Osteoblast (primary cell): ENCODE data around the gene PSD2. TPM values are rescaled to one million over a fixed set of nuclear protein-coding genes. Genes with fewer than 3 reads are reported as not detected.
A peak's percentile ranks its signal among the peaks of the same experiment; 100 is the strongest.

Experiments
- DNase-seq: peaks from one replicate; pipeline ENCODE4 v3.0.0; 2011; ENCODE audit warnings: low spot score, mixed read lengths; ENCODE audit not compliant: insufficient read length; ENCODE audit errors: missing footprints
- H2AFZ ChIP-seq: 2 replicates; pipeline ENCODE4 v1.6.0; 2011; ENCODE audit warnings: mild to moderate bottlenecking, low read length
- H3K27ac ChIP-seq: 2 replicates; pipeline ENCODE4 v1.5.1; 2011; ENCODE audit warnings: mild to moderate bottlenecking, low read depth, low read length, moderate library complexity
- H3K27me3 ChIP-seq: 2 replicates; pipeline ENCODE4 v1.6.0; 2012; ENCODE audit warnings: mild to moderate bottlenecking, control low read depth, inconsistent platforms, low read length, moderate library complexity; ENCODE audit not compliant: insufficient read depth
- H3K36me3 ChIP-seq: 2 replicates; pipeline ENCODE4 v1.5.1; 2011; ENCODE audit warnings: mild to moderate bottlenecking, low read length, control low read depth, moderate library complexity; ENCODE audit not compliant: insufficient read depth
- H3K4me1 ChIP-seq: 2 replicates; pipeline ENCODE4 v1.5.1; 2011; ENCODE audit warnings: mild to moderate bottlenecking, low read length, control low read depth, moderate library complexity; ENCODE audit not compliant: insufficient read depth
- H3K4me2 ChIP-seq: 2 replicates; pipeline ENCODE4 v1.6.0; 2011; ENCODE audit warnings: mild to moderate bottlenecking, low read length; ENCODE audit not compliant: insufficient read depth
- H3K4me3 ChIP-seq: fragments of 200-600 bp; sonication (generic); 3 replicates; pipeline ENCODE4 v1.5.1; 2012; ENCODE audit warnings: mild to moderate bottlenecking, low read length, inconsistent platforms; ENCODE audit not compliant: insufficient read depth
- H3K79me2 ChIP-seq: 2 replicates; pipeline ENCODE4 v1.6.0; 2012; ENCODE audit warnings: mild to moderate bottlenecking, low read length, control low read depth, inconsistent platforms; ENCODE audit not compliant: insufficient read depth
- H3K9me3 ChIP-seq: 2 replicates; pipeline ENCODE4 v1.5.1; 2011; ENCODE audit warnings: low read depth, low read length, control low read depth
- H4K20me1 ChIP-seq: 2 replicates; pipeline ENCODE4 v1.6.0; 2012; ENCODE audit warnings: mild to moderate bottlenecking, low read length, control low read depth; ENCODE audit not compliant: insufficient read depth
- CTCF ChIP-seq: IDR thresholded peaks from 2 replicates; pipeline ENCODE4 v1.5.1; 2011; ENCODE audit warnings: mild to moderate bottlenecking, low read depth, low read length, moderate library complexity; ENCODE audit errors: extremely low read depth
- total RNA-seq: library from RNA; depleted of rRNA; stranded (reverse); fragments of >200 nt; gene quantifications from 2 replicates; pipeline ENCODE4 v1.2.3, GENCODE V29; 2012

The PSD2 gene
- total RNA-seq, 1 donor = 0.36 TPM

- no peak overlapping the region for H3K4me2 ChIP-seq
- TF ChIP-seq CTCF = peak; percentile 9
- H4K20me1 ChIP-seq = no peaks in the 10 kb centered on the region
- no peak overlapping the region for H3K27ac ChIP-seq
- H3K27me3 ChIP-seq = peaks cover 33% of the 10 kb centered on the region
- H3K4me3 ChIP-seq = no peak overlapping the region
- H2AFZ ChIP-seq = no peak overlapping the region
- H3K9me3 ChIP-seq = no peaks in the 10 kb centered on the region
- no peak for DNase-seq
- H3K36me3 ChIP-seq = no peaks in the 10 kb centered on the region
- no peaks in the 10 kb centered on the region for H3K79me2 ChIP-seq
- H3K4me1 ChIP-seq = no peaks in the 10 kb centered on the region
Measured at GRCh38 chr5:139841549-139841948, 45.9 kb downstream of the PSD2 start.

- TF ChIP-seq CTCF = no peak
- Histone ChIP-seq H3K36me3 (no peaks in the 10 kb centered on the region), H2AFZ (no peak overlapping the region)
Measured at GRCh38 chr5:139842321-139842720, 46.7 kb downstream of the PSD2 start.

GRCh38 chr5:139843991-139844390 lies 48.4 kb downstream of the PSD2 start:
- TF ChIP-seq CTCF = no peak
- peak; percentile 41 for DNase-seq
- H3K36me3 ChIP-seq = no peaks in the 10 kb centered on the region
- no peaks in the 10 kb centered on the region for H3K79me2 ChIP-seq
- no peaks in the 10 kb centered on the region for H3K9me3 ChIP-seq
- peaks cover 46% of the 10 kb centered on the region for H3K27me3 ChIP-seq
- H3K4me3 ChIP-seq = no peak overlapping the region
- no peak overlapping the region for H3K27ac ChIP-seq
- H4K20me1 ChIP-seq = no peaks in the 10 kb centered on the region
- no peak overlapping the region for H3K4me2 ChIP-seq
- H2AFZ ChIP-seq = no peak overlapping the region
- H3K4me1 ChIP-seq = no peaks in the 10 kb centered on the region

More at GRCh38 chr5:139842321-139842720, 46.7 kb downstream of the PSD2 start:
- H3K27ac ChIP-seq = no peak overlapping the region
- peak; percentile 35 for DNase-seq
- no peaks in the 10 kb centered on the region for H3K4me1 ChIP-seq
- no peaks in the 10 kb centered on the region for H3K79me2 ChIP-seq
- peaks cover 40% of the 10 kb centered on the region for H3K27me3 ChIP-seq
- no peaks in the 10 kb centered on the region for H3K9me3 ChIP-seq
- no peak overlapping the region for H3K4me3 ChIP-seq
- H3K4me2 ChIP-seq = no peak overlapping the region
- H4K20me1 ChIP-seq = no peaks in the 10 kb centered on the region

- peak; percentile 96 for DNase-seq
- no peak overlapping the region for H3K27ac ChIP-seq
- H3K9me3 ChIP-seq = no peaks in the 10 kb centered on the region
- no peaks in the 10 kb centered on the region for H4K20me1 ChIP-seq
- no peak overlapping the region for H3K4me3 ChIP-seq
- TF ChIP-seq CTCF = peak; percentile 80
- no peak overlapping the region for H3K4me2 ChIP-seq
- no peaks in the 10 kb centered on the region for H3K79me2 ChIP-seq
- peaks cover 53% of the 10 kb centered on the region for H3K27me3 ChIP-seq
- no peaks in the 10 kb centered on the region for H3K4me1 ChIP-seq
- H2AFZ ChIP-seq = no peak overlapping the region
- H3K36me3 ChIP-seq = no peaks in the 10 kb centered on the region
Measured at GRCh38 chr5:139844472-139845145, 49.0 kb downstream of the PSD2 start.
